Fibroblast of lung (primary cell): ENCODE measurements around the gene TESK2. TPM values are rescaled to one million over a fixed set of nuclear protein-coding genes. Genes with fewer than 3 reads are reported as not detected.

Source experiments
- DNase-seq, 2 donors: peaks; one replicate each; pipeline versions ENCODE4 v3.0.0 to v3.0.0-alpha.2; 2010; ENCODE audit warnings: low read depth in 2 of 2
- H2AFZ ChIP-seq: 2 replicates; pipeline ENCODE4 v1.5.1; 2012; ENCODE audit warnings: low read length, control low read depth, inconsistent platforms
- H3K27ac ChIP-seq: 2 replicates; pipeline ENCODE4 v1.5.1; 2011; ENCODE audit warnings: low read length, control low read depth; ENCODE audit not compliant: insufficient read depth
- H3K27me3 ChIP-seq: 2 replicates; pipeline ENCODE4 v1.5.1; 2011; ENCODE audit warnings: mild to moderate bottlenecking, low read length; ENCODE audit not compliant: control insufficient read depth, insufficient read depth
- H3K36me3 ChIP-seq: 2 replicates; pipeline ENCODE4 v1.5.1; 2011; ENCODE audit warnings: low read length; ENCODE audit not compliant: control insufficient read depth, insufficient read depth
- H3K4me1 ChIP-seq: 2 replicates; pipeline ENCODE4 v1.5.1; 2011; ENCODE audit warnings: low read length; ENCODE audit not compliant: control insufficient read depth, insufficient read depth; ENCODE audit errors: extremely low read depth
- H3K4me2 ChIP-seq: 2 replicates; pipeline ENCODE4 v1.5.1; 2011; ENCODE audit warnings: low read length, control low read depth; ENCODE audit not compliant: insufficient read depth; ENCODE audit errors: extremely low read depth
- H3K4me3 ChIP-seq, 4 experiments: fragments of 200-600 bp in 1 of 4; sonication (generic) in 1 of 4; replicated peaks in 1 of 4; 2 replicates each; pipeline ENCODE4 v1.5.1; 2011 to 2016; ENCODE audit warnings: low read length in 4 of 4, low read depth in 3 of 4, mild to moderate bottlenecking in 3 of 4, control low read depth in 2 of 4, inconsistent platforms in 1 of 4, mixed read lengths in 1 of 4; ENCODE audit not compliant: insufficient read depth in 1 of 4; ENCODE audit errors: control extremely low read depth in 1 of 4
- H3K79me2 ChIP-seq: 2 replicates; pipeline ENCODE4 v1.5.1; 2012; ENCODE audit warnings: mild to moderate bottlenecking, low read length, inconsistent platforms; ENCODE audit not compliant: control insufficient read depth, insufficient read depth
- H3K9ac ChIP-seq: 2 replicates; pipeline ENCODE4 v1.5.1; 2011; ENCODE audit warnings: mild to moderate bottlenecking, low read length, control low read depth; ENCODE audit not compliant: insufficient read depth
- H3K9me3 ChIP-seq: 2 replicates; pipeline ENCODE4 v1.5.1; 2012; ENCODE audit warnings: low read depth, low read length; ENCODE audit not compliant: control insufficient read depth, insufficient read depth
- H4K20me1 ChIP-seq: 2 replicates; pipeline ENCODE4 v1.5.1; 2011; ENCODE audit warnings: low read length; ENCODE audit not compliant: control insufficient read depth, insufficient read depth; ENCODE audit errors: extremely low read depth
- EZH2 ChIP-seq: IDR thresholded peaks from 2 replicates; pipeline ENCODE4 v1.5.1; 2012; ENCODE audit warnings: low read length, control low read depth, mild to moderate bottlenecking; ENCODE audit errors: missing control alignments
- polyA plus RNA-seq, 2 donors: library from polyadenylated mRNA; depleted of rRNA in 1 of 2; stranded (reverse) in 1 of 2; unstranded in 1 of 2; fragments of >200 nt; gene quantifications; 2 replicates each; pipeline ENCODE4 v1.2.1, GENCODE V29; 2011 to 2012; ENCODE audit warnings: missing spikeins in 1 of 2
- total RNA-seq: library from RNA; depleted of rRNA; stranded (reverse); fragments of >200 nt; gene quantifications from 2 replicates; pipeline ENCODE4 v1.2.1, GENCODE V29; 2014
- TF ChIP-seq, protein P1 (sequence below), 2 donors: IDR thresholded peaks in 1 of 2; conservative IDR thresholded peaks in 1 of 2; 1 replicate in 1 of 2; 2 replicates in 1 of 2; pipeline ENCODE4 v1.5.1; 2011 to 2012; ENCODE audit warnings: low read length in 2 of 2, control low read depth in 1 of 2, inconsistent platforms in 1 of 2, low read depth in 1 of 2, mild to moderate bottlenecking in 1 of 2

The TESK2 gene
- total and polyA plus RNA-seq, 2 donors (not counting 1 experiment from before 2014, with no cell fraction given) = 1.7 to 4.3 TPM

DNA sequence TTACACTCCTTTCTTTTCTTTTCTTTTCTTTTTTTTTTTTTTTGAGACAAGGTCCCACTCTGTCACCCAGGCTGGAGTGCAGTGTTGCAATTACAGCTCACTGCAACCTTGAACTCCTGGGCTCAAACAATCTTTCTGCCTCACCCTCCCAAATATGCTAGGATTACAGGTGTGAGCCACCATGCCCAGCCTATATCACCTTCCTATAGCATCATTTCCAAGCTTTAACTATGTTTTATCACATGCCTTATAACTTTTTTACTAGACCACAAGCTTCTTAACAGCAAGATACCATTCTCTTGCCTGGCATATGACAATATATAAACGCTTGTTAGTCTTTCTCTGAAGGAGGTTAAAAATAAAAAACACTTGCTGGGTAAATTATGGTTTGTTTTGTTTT is 95.4 kb downstream of the TESK2 start:
- DNase-seq = no peak
- Histone ChIP-seq H3K27me3 (no peaks in the 10 kb centered on the region), H2AFZ (no peak overlapping the region), H3K36me3 (no peaks in the 10 kb centered on the region), H3K27ac (no peak overlapping the region), H3K9ac (no peak overlapping the region), H3K4me2 (no peak overlapping the region), H3K79me2 (no peaks in the 10 kb centered on the region), H3K4me3 (no peak overlapping the region), H4K20me1 (no peaks in the 10 kb centered on the region), H3K4me1 (no peaks in the 10 kb centered on the region), H3K9me3 (no peaks in the 10 kb centered on the region)
- TF ChIP-seq EZH2 = no peak
- TF ChIP-seq, protein P1, sequence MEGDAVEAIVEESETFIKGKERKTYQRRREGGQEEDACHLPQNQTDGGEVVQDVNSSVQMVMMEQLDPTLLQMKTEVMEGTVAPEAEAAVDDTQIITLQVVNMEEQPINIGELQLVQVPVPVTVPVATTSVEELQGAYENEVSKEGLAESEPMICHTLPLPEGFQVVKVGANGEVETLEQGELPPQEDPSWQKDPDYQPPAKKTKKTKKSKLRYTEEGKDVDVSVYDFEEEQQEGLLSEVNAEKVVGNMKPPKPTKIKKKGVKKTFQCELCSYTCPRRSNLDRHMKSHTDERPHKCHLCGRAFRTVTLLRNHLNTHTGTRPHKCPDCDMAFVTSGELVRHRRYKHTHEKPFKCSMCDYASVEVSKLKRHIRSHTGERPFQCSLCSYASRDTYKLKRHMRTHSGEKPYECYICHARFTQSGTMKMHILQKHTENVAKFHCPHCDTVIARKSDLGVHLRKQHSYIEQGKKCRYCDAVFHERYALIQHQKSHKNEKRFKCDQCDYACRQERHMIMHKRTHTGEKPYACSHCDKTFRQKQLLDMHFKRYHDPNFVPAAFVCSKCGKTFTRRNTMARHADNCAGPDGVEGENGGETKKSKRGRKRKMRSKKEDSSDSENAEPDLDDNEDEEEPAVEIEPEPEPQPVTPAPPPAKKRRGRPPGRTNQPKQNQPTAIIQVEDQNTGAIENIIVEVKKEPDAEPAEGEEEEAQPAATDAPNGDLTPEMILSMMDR (conservative IDR thresholded peaks at IDR 0.05 in 1 of 2, IDR thresholded peaks at IDR 0.05 in 1 of 2; ENCODE audit: low read depth in 1 of 2, low read length in 2 of 2) = no peak

DNA sequence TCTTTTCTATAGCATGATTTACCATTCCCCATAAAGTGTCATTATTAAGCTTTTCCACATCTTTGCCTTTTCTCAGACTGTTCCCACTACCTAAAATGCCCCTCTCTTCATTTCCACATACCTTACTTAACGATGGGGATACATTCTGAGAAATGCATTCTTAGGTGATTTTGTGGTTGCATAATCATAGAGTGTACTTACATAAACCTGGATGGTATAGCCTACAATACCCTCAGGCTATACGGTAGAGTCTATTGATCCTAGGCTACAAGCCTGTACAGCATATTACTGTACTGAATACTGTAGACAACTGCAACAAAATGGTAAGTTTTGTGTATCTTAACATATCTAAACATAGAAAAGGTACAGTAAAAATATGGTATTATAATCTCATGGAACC is 95.9 kb downstream of the TESK2 start:
- H3K4me3 ChIP-seq = no peak overlapping the region
- H3K9me3 ChIP-seq = no peaks in the 10 kb centered on the region
- H3K4me2 ChIP-seq = no peak overlapping the region
- H2AFZ ChIP-seq = no peak overlapping the region
- H3K4me1 ChIP-seq = no peaks in the 10 kb centered on the region
- H4K20me1 ChIP-seq = no peaks in the 10 kb centered on the region
- no peaks in the 10 kb centered on the region for H3K27me3 ChIP-seq
- TF ChIP-seq, protein P1 (conservative IDR thresholded peaks at IDR 0.05 in 1 of 2, IDR thresholded peaks at IDR 0.05 in 1 of 2; ENCODE audit: low read depth in 1 of 2, low read length in 2 of 2) = no peak
- no peak for TF ChIP-seq EZH2
- H3K9ac ChIP-seq = no peak overlapping the region
- no peaks in the 10 kb centered on the region for H3K36me3 ChIP-seq
- H3K79me2 ChIP-seq = no peaks in the 10 kb centered on the region
- DNase-seq = no peak
- no peak overlapping the region for H3K27ac ChIP-seq

DNA sequence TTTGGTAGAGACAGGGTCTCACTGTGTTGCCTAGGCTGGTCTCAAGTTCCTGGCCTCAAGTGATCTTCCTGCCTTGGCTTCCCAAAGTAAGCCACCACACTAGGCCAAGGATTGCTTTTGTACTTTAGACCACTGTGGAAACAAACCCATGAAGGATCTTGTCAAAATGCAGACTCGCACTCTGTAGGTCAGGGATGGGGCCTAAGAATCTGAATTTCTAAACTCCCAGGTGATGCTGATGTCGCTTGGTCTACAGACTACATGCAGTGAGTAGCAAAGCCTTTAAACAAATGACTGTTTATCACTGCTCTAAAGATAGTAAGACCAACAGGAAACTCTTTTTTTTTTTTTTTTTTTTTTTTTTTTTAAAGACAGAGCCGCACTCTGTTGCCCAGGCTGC is 96.6 kb downstream of the TESK2 start:
- H3K4me3 ChIP-seq = no peak overlapping the region
- no peak overlapping the region for H3K27ac ChIP-seq
- H3K9me3 ChIP-seq = no peaks in the 10 kb centered on the region
- H3K79me2 ChIP-seq = no peaks in the 10 kb centered on the region
- H3K4me1 ChIP-seq = no peaks in the 10 kb centered on the region
- no peak overlapping the region for H2AFZ ChIP-seq
- no peaks in the 10 kb centered on the region for H4K20me1 ChIP-seq
- H3K36me3 ChIP-seq = no peaks in the 10 kb centered on the region
- no peak overlapping the region for H3K4me2 ChIP-seq
- H3K9ac ChIP-seq = no peak overlapping the region
- DNase-seq = no peak
- TF ChIP-seq, protein P1 (conservative IDR thresholded peaks at IDR 0.05 in 1 of 2, IDR thresholded peaks at IDR 0.05 in 1 of 2; ENCODE audit: low read depth in 1 of 2, low read length in 2 of 2) = no peak
- TF ChIP-seq EZH2 = no peak
- no peaks in the 10 kb centered on the region for H3K27me3 ChIP-seq
